Transverse colon (tissue), 4 donors: Measurements from ENCODE around the gene SPSB3. TPM values are rescaled to one million over a fixed set of nuclear protein-coding genes. Genes with fewer than 3 reads are reported as not detected.

Experiments used
- DNase-seq: peaks from one replicate; pipeline ENCODE4 v3.0.0-alpha.2; 2019
- H3K27ac ChIP-seq, 4 donors: fragments of 200-600 bp; sonication (generic); 2 replicates each; pipeline ENCODE4 v1.5.1; 2016 to 2018; ENCODE audit warnings: inconsistent platforms in 4 of 4
- H3K27me3 ChIP-seq: fragments of 200-600 bp; sonication (generic); 2 replicates; pipeline ENCODE4 v1.5.1; 2017; ENCODE audit warnings: inconsistent platforms
- H3K36me3 ChIP-seq, 4 donors: fragments of 200-600 bp; sonication (generic); 2 replicates each; pipeline ENCODE4 v1.5.1; 2017 to 2019; ENCODE audit warnings: inconsistent platforms in 4 of 4
- H3K4me1 ChIP-seq, 4 donors: fragments of 200-600 bp; sonication (generic); 2 replicates each; pipeline ENCODE4 v1.5.1; 2017 to 2020; ENCODE audit warnings: inconsistent platforms in 4 of 4
- H3K4me3 ChIP-seq, 4 donors: fragments of 200-600 bp; sonication (generic); 1 replicate in 1 of 4; 2 replicates in 3 of 4; pipeline versions ENCODE4 v1.5.1 to v1.6.1; 2017 to 2019; ENCODE audit warnings: inconsistent platforms in 4 of 4
- H3K9me3 ChIP-seq, 2 donors: fragments of 200-600 bp; sonication (generic); 2 replicates each; pipeline ENCODE4 v1.5.1; 2017 to 2019; ENCODE audit warnings: inconsistent platforms in 2 of 2
- EP300 ChIP-seq: sonication (generic); formaldehyde crosslinking; IDR thresholded peaks from one replicate; pipeline ENCODE4 v1.6.1; 2017; ENCODE audit warnings: antibody characterized with exemption, low read depth
- POLR2A ChIP-seq: fragments of 450-650 bp; IDR thresholded peaks from one replicate; pipeline ENCODE4 v1.6.1; 2016; ENCODE audit warnings: antibody characterized with exemption, mild to moderate bottlenecking, moderate library complexity
- POLR2AphosphoS5 ChIP-seq, 3 donors: sonication (generic); formaldehyde crosslinking; IDR thresholded peaks; one replicate each; pipeline ENCODE4 v1.6.1; 2016; ENCODE audit warnings: antibody characterized with exemption in 3 of 3
- WGBS, 2 donors: methylation state at CpG; one replicate each; pipeline ENCODE4 v1.1.5; 2018; ENCODE audit warnings: low coverage in 1 of 2; 5-methylcytosine and 5-hydroxymethylcytosine counted together
- in situ Hi-C, 4 donors: fragments of 200-750 bp; cut with MboI; loops; one replicate each; pipeline versions ENCODE4 v1.15.0 to v1.15.1; 2017; ENCODE audit warnings: low sequenced_read_pairs in 3 of 4, low pct_ligation_motif_present in 1 of 4, low pct_unique_long_range_greater_than_20kb in 1 of 4
- intact Hi-C: fragments of 100-400 bp; cut with DNase I; formaldehyde crosslinking; loops from one replicate; pipeline ENCODE4 v1.15.1; 2023; ENCODE audit warnings: low total_unique reads
- total RNA-seq, 4 donors: library from RNA; depleted of rRNA; stranded (reverse); fragments of >200 nt; gene quantifications; one replicate each; pipeline ENCODE4 v1.1.0, GENCODE V29; 2016
- TF ChIP-seq, protein P1 (sequence below), 5 experiments: fragments of 200-600 bp in 3 of 5; fragments of 450-650 bp in 2 of 5; sonication (generic) in 3 of 5; IDR thresholded peaks; 1 replicate in 2 of 5; 2 replicates in 3 of 5; pipeline ENCODE4 v1.5.1; 2016 to 2017; ENCODE audit warnings: antibody characterized with exemption in 5 of 5, inconsistent platforms in 3 of 5, mild to moderate bottlenecking in 2 of 5, moderate library complexity in 1 of 5

The SPSB3 gene
- total RNA-seq, 4 donors from 2014 or later, result 101 to 289 (median 125) TPM

DNA sequence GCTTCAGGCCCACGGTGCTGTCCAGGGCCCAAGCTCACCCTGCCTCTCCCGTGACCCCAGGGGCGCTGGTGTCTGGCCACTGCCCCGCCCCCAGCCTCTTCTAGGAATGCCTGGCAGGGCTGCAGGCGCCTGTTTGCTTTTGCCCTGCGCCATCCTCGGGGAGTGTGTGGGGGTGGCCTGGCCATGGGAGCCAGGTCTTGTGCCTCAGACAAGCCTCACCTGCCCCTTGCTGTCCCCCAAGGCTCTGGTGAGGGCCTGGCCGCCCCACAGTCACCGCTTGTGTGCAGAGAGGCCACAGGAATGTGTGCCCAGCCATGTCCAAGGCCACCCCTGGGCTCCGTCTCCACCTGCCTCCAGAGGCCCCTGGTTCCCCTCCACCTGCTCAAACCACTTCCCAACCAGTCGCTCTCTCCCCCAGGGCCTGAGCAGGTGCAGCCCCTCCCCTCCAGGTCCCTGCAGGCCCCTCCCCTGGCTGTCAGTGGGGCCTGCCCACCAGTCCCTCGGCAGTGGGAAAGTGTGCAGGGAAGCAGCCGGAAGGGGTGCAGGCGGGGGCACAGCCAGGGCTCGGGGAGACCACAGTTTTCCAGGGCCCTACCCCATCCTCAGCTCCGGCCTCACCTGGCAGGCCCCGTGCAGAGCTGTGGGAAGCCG lies 12.0 kb upstream of the SPSB3 start:
- in situ Hi-C loops (no loop called here), intact Hi-C loops (no loop called here)
- WGBS, 2 donors, result 69% methylated on average over 15 of the region's 18 CpGs; no CpG with 5 or more reads in 1 of the 2 donors
- peaks cover 0 to 9% (median 6%) of the 10 kb centered on the region in 4 donors for H3K4me1 ChIP-seq
- peaks cover 0 to 6% of the 10 kb centered on the region in 2 donors for H3K9me3 ChIP-seq
- TF ChIP-seq, protein P1, sequence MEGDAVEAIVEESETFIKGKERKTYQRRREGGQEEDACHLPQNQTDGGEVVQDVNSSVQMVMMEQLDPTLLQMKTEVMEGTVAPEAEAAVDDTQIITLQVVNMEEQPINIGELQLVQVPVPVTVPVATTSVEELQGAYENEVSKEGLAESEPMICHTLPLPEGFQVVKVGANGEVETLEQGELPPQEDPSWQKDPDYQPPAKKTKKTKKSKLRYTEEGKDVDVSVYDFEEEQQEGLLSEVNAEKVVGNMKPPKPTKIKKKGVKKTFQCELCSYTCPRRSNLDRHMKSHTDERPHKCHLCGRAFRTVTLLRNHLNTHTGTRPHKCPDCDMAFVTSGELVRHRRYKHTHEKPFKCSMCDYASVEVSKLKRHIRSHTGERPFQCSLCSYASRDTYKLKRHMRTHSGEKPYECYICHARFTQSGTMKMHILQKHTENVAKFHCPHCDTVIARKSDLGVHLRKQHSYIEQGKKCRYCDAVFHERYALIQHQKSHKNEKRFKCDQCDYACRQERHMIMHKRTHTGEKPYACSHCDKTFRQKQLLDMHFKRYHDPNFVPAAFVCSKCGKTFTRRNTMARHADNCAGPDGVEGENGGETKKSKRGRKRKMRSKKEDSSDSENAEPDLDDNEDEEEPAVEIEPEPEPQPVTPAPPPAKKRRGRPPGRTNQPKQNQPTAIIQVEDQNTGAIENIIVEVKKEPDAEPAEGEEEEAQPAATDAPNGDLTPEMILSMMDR (IDR thresholded peaks at IDR 0.05), result no peak
- TF ChIP-seq POLR2AphosphoS5 (IDR thresholded peaks at IDR 0.05), result no peak
- TF ChIP-seq POLR2A, result no peak
- TF ChIP-seq EP300, result no peak
- no peaks in the 10 kb centered on the region for H3K27me3 ChIP-seq
- no peaks in the 10 kb centered on the region for H3K36me3 ChIP-seq
- DNase-seq, result no peak
- no peak overlapping the region for H3K4me3 ChIP-seq
- H3K27ac ChIP-seq, result no peak overlapping the region

DNA sequence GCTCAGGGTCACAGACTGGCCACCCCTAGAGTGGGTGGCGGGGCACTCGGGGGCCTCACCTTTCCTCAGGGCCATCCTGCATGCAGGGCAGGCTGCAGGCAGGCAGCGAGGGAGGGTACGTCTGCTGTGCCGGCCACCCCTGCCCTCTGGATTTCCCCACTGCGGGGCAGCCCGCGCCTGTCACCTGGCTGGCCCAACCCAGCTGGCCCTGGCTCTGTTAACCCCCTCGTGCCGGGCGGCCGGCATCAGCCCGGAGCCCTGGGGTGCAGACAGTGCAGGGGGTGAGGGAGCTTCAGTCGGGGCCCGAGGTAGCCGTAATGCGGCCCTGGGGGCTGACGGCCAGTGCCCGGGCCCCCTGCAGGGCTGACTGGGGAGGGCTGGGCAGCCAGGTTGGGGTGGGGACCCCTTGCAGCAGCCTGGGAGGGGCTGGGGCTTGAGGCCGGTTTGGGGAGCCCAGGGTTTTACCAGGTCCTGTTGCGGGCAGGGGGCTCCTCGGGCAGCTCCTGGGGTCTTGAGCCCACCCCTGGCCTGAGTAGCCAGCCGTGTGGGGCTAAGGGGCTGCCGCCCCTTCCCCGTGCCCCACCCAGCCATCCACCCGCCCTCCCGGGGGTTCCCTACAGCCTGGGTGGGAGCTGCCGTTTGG lies 11.3 kb upstream of the SPSB3 start, which contains the start of gene IGFALS:
IGFALS (minus strand) TSS at position 128 of the 643 bp plus-strand sequence; CDS start at position 75, 53 bp downstream.
- DNase-seq, result no peak
- H3K9me3 ChIP-seq, result peaks cover 0 to 6% of the 10 kb centered on the region in 2 donors
- in situ Hi-C loops (no loop called here), intact Hi-C loops (no loop called here)
- H3K4me1 ChIP-seq, result peaks cover 0 to 9% (median 6%) of the 10 kb centered on the region in 4 donors
- H3K27me3 ChIP-seq, result no peaks in the 10 kb centered on the region
- H3K27ac ChIP-seq, result no peak within 1 kb of the TSS
- WGBS, 2 donors, result 41% methylated on average over 16 of the region's 28 CpGs; no CpG with 5 or more reads in 1 of the 2 donors
- H3K4me3 ChIP-seq, result no peak within 1 kb of the TSS
- TF ChIP-seq, protein P1 (IDR thresholded peaks at IDR 0.05), result no peak
- TF ChIP-seq EP300, result no peak
- no peak for TF ChIP-seq POLR2AphosphoS5 (IDR thresholded peaks at IDR 0.05)
- TF ChIP-seq POLR2A, result no peak
- no peaks in the 10 kb centered on the region for H3K36me3 ChIP-seq

DNA sequence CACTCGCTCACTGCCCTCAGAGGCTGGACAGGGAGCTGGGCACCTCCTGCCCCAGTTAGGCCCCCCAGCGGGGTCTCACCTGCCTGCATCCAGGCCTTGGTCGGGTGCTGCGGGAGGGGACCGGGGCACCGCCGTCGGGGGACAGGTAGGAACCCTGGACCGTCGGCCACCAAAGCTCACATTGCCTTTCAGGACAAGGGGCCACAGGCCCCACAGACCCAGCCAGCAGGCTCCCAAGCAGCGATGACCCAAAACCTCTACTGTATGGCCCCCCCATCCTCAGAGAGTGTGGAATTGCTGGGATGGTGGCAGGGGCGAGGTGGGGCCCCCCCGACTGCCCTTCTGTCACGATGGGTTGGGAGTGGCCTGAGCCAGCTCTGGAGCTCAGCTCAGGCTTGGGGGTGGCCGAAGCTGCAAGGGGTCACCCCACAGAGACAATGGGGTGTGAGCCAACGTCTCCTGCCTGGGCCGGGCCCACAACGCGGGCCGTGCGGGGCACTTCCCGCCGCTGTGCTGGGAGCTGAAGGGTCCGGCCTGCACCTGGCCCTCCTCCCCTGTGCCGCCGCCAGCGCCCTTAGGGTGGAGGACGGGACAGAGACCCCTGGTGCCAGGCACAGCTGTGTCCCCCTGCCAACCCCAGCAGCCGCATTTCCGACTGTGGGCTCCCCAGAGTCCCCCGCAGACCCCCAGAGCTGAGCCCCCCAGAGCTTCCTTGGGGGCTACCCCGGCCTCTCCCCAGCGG lies 10.6 kb upstream of the SPSB3 start:
- TF ChIP-seq POLR2AphosphoS5 (IDR thresholded peaks at IDR 0.05), result no peak
- no peak overlapping the region for H3K27ac ChIP-seq
- in situ Hi-C loops (no loop called here), intact Hi-C loops (no loop called here)
- no peaks in the 10 kb centered on the region for H3K9me3 ChIP-seq
- no peaks in the 10 kb centered on the region for H3K36me3 ChIP-seq
- WGBS, 2 donors, result 88% methylated on average over 28 of the region's 33 CpGs; no CpG with 5 or more reads in 1 of the 2 donors
- H3K27me3 ChIP-seq, result no peaks in the 10 kb centered on the region
- no peak overlapping the region for H3K4me3 ChIP-seq
- DNase-seq, result no peak
- peaks cover 0 to 9% (median 6%) of the 10 kb centered on the region in 4 donors for H3K4me1 ChIP-seq

DNA sequence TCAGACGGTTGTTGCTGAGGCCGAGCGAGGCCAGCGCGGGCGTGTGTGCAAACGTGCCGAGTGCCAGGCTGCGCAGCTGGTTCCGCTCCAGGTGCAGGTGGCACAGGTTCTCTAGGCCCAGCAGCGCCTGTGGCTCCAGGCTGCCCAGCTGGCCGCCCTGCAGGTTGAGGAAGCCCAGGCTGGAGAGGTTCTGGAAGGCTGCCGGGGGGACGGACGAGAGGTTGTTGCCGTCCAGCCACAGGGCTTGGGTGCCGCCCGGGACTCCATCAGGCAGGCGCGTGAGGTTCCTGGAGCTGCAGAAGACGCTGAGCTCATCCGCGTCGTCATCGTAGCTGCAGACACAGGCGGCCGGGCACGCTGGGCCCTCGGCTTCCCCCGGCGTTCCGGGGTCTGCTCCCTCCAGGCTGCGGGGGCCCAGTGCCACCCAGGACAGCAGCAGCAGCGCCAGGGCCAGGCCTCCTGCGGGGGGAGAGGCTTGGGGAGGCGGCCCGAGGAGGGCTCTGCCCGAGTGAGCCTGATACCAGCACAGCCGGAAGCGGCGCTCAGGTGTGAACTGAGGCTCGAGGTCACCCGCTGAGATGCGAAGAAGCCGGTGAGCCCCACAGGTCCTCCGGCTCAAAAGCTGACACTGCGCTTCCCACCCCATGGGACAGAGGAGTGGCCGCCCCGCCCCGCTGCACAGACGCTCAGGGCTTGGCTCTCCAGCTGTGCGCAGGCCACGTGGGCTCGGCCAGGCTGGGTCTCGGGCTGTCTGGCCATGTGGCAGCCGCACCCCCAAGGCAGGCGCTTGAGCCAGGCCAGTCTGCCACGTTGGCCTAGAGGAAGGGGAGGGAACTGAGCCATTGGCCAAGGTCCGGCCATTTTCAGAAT lies 9.8 kb upstream of the SPSB3 start:
- H3K4me1 ChIP-seq, result peaks cover 0 to 9% (median 6%) of the 10 kb centered on the region in 4 donors
- no peak overlapping the region for H3K27ac ChIP-seq
- intact Hi-C loops (no loop called here), in situ Hi-C loops (no loop called here)
- no peaks in the 10 kb centered on the region for H3K36me3 ChIP-seq
- H3K9me3 ChIP-seq, result no peaks in the 10 kb centered on the region
- H3K4me3 ChIP-seq, result no peak overlapping the region
- TF ChIP-seq, protein P1 (IDR thresholded peaks at IDR 0.05), result no peak
- TF ChIP-seq POLR2AphosphoS5 (IDR thresholded peaks at IDR 0.05) (no peak), EP300 (no peak), POLR2A (no peak)
- no peaks in the 10 kb centered on the region for H3K27me3 ChIP-seq
- WGBS, 2 donors, result 90% methylated on average over 42 of the region's 59 CpGs; no CpG with 5 or more reads in 1 of the 2 donors
- no peak for DNase-seq
